CD14-positive monocyte (primary cell): ENCODE measurements around the gene PAM16. TPM values are rescaled to one million over a fixed set of nuclear protein-coding genes. Genes with fewer than 3 reads are reported as not detected.

ENCODE experiments used
- DNase-seq, 3 donors: peaks; one replicate each; pipeline ENCODE4 v3.0.0-alpha.2; 2011 to 2022
- H2AFZ ChIP-seq: 2 replicates; pipeline ENCODE4 v1.6.0; 2012; ENCODE audit warnings: mild to moderate bottlenecking, low read depth, low read length, inconsistent platforms; ENCODE audit not compliant: insufficient read depth, poor library complexity, severe bottlenecking
- H3K27ac ChIP-seq, 2 donors: 1 replicate in 1 of 2; 2 replicates in 1 of 2; pipeline ENCODE4 v1.5.1; 2012 to 2013; ENCODE audit warnings: low read length in 2 of 2, control low read depth in 1 of 2, inconsistent platforms in 1 of 2, low read depth in 1 of 2, mild to moderate bottlenecking in 1 of 2
- H3K27me3 ChIP-seq, 2 donors: one replicate each; pipeline versions ENCODE4 v1.6.0 to v1.6.1; 2011 to 2013; ENCODE audit warnings: low read length in 2 of 2; ENCODE audit not compliant: control insufficient read depth in 2 of 2, insufficient read depth in 2 of 2
- H3K36me3 ChIP-seq, 2 donors: replicated peaks in 1 of 2; 1 replicate in 1 of 2; 2 replicates in 1 of 2; pipeline versions ENCODE4 v1.5.1 to v1.6.1; 2012 to 2013; ENCODE audit warnings: low read length in 2 of 2, control low read depth in 1 of 2, inconsistent platforms in 1 of 2, mild to moderate bottlenecking in 1 of 2; ENCODE audit not compliant: insufficient read depth in 2 of 2, control insufficient read depth in 1 of 2
- H3K4me1 ChIP-seq, 2 donors: 1 replicate in 1 of 2; 2 replicates in 1 of 2; pipeline versions ENCODE4 v1.5.1 to v1.6.1; 2012 to 2013; ENCODE audit warnings: low read length in 2 of 2, control low read depth in 1 of 2, inconsistent platforms in 1 of 2, mild to moderate bottlenecking in 1 of 2, moderate library complexity in 1 of 2; ENCODE audit not compliant: insufficient read depth in 2 of 2, control insufficient read depth in 1 of 2
- H3K4me2 ChIP-seq: replicated peaks from 2 replicates; pipeline ENCODE3; 2012; ENCODE audit warnings: low read length, moderate library complexity, mild to moderate bottlenecking; ENCODE audit not compliant: poor library complexity, severe bottlenecking; ENCODE audit errors: extremely low read depth
- H3K4me3 ChIP-seq, 3 experiments: fragments of 200-600 bp in 1 of 3; sonication (generic) in 1 of 3; replicated peaks in 1 of 3; 1 replicate in 2 of 3; 2 replicates in 1 of 3; pipeline ENCODE4 v1.5.1; 2011 to 2013; ENCODE audit warnings: low read length in 3 of 3, mild to moderate bottlenecking in 3 of 3, control low read depth in 2 of 3, low read depth in 2 of 3, inconsistent platforms in 1 of 3, moderate library complexity in 1 of 3
- H3K79me2 ChIP-seq: 2 replicates; pipeline ENCODE4 v1.6.0; 2012; ENCODE audit warnings: mild to moderate bottlenecking, control low read depth, inconsistent platforms, low read length, moderate library complexity; ENCODE audit not compliant: insufficient read depth
- H3K9ac ChIP-seq: 2 replicates; pipeline ENCODE4 v1.6.0; 2017; ENCODE audit warnings: low read length, mild to moderate bottlenecking; ENCODE audit not compliant: insufficient read depth, poor library complexity, severe bottlenecking
- H3K9me3 ChIP-seq, 2 donors: replicated peaks in 1 of 2; 1 replicate in 1 of 2; 2 replicates in 1 of 2; pipeline versions ENCODE4 v1.5.1 to v1.6.1; 2012 to 2013; ENCODE audit warnings: low read length in 2 of 2, control low read depth in 1 of 2; ENCODE audit not compliant: control insufficient read depth in 1 of 2, insufficient read depth in 1 of 2
- H4K20me1 ChIP-seq: 2 replicates; pipeline ENCODE4 v1.6.0; 2012; ENCODE audit warnings: mild to moderate bottlenecking, low read length, control low read depth, moderate library complexity; ENCODE audit not compliant: insufficient read depth
- H3K27ac Mint-ChIP-seq, 7 donors: one replicate each; pipeline ENCODE4 v1.8.0; 2020; ENCODE audit warnings: mild to moderate bottlenecking in 7 of 7, mixed read lengths in 7 of 7, moderate library complexity in 6 of 7, inconsistent platforms in 2 of 7
- H3K27me3 Mint-ChIP-seq, 3 donors: one replicate each; pipeline ENCODE4 v1.8.0; 2021 to 2022; ENCODE audit warnings: low read depth in 3 of 3, mild to moderate bottlenecking in 3 of 3, mixed read lengths in 3 of 3, moderate library complexity in 3 of 3, inconsistent platforms in 1 of 3
- H3K36me3 Mint-ChIP-seq, 2 donors: one replicate each; pipeline ENCODE4 v1.8.0; 2020; ENCODE audit warnings: mixed read lengths in 2 of 2, inconsistent platforms in 1 of 2, mild to moderate bottlenecking in 1 of 2
- H3K4me1 Mint-ChIP-seq: one replicate; pipeline ENCODE4 v1.8.0; 2020; ENCODE audit warnings: mild to moderate bottlenecking, mixed read lengths
- H3K4me3 Mint-ChIP-seq, 2 donors: one replicate each; pipeline ENCODE4 v1.8.0; 2020; ENCODE audit warnings: mild to moderate bottlenecking in 2 of 2, mixed read lengths in 2 of 2, moderate library complexity in 1 of 2
- H3K9me3 Mint-ChIP-seq, 7 donors: one replicate each; pipeline ENCODE4 v1.8.0; 2020 to 2022; ENCODE audit warnings: mixed read lengths in 7 of 7, mild to moderate bottlenecking in 6 of 7, moderate library complexity in 6 of 7, inconsistent platforms in 2 of 7
- CTCF ChIP-seq: fragments of 200-600 bp; IDR thresholded peaks from one replicate; pipeline ENCODE4 v1.8.0; 2022; ENCODE audit warnings: antibody characterized with exemption, mild to moderate bottlenecking
- WGBS: methylation state at CpG from one replicate; pipeline ENCODE4 v1.1.5; 2013; ENCODE audit warnings: missing lambda C conversion rate; ENCODE audit not compliant: insufficient coverage; 5-methylcytosine and 5-hydroxymethylcytosine counted together
- intact Hi-C, 2 donors: fragments of 100-400 bp; cut with micrococcal nuclease; formaldehyde crosslinking; loops; one replicate each; pipeline versions ENCODE4 v1.15.0 to v1.15.1; 2023
- polyA plus RNA-seq, 3 donors: library from polyadenylated mRNA; depleted of rRNA in 1 of 3; unstranded in 2 of 3; stranded (reverse) in 1 of 3; fragments of 300-500 nt in 2 of 3; fragments of >200 nt in 1 of 3; fragmentation: Illumina TruSeq in 2 of 3; gene quantifications; 1 replicate in 2 of 3; 2 replicates in 1 of 3; pipeline ENCODE4 v1.2.3, GENCODE V29; 2012 to 2021

The PAM16 gene
- polyA plus RNA-seq, 3 donors = 34.3 to 37.6 (median 34.7) TPM

GRCh38 chr16:4358236-4358635 lies 7.1 kb upstream of the PAM16 start:
- over 99% methylated on average over 18 of the region's 19 CpGs for WGBS

GRCh38 chr16:4356820-4357219 lies 5.7 kb upstream of the PAM16 start:
- 96% methylated on average over 5 of the region's 7 CpGs for WGBS
- peaks cover 3% of the 10 kb centered on the region for H3K4me1 Mint-ChIP-seq
- no peak for DNase-seq
- H3K27ac ChIP-seq = no peak overlapping the region
- H3K9ac ChIP-seq = no peak overlapping the region
- no peak overlapping the region for H3K27ac Mint-ChIP-seq
- no peak overlapping the region for H2AFZ ChIP-seq
- no peaks in the 10 kb centered on the region for H3K27me3 ChIP-seq
- peaks cover 67% of the 10 kb centered on the region for H4K20me1 ChIP-seq
- no peaks in the 10 kb centered on the region for H3K79me2 ChIP-seq
- H3K4me2 ChIP-seq = no peak overlapping the region
- no peak overlapping the region for H3K4me3 ChIP-seq
- H3K36me3 ChIP-seq = peaks cover 68 to 77% of the 10 kb centered on the region in 2 donors
- no peaks in the 10 kb centered on the region for H3K9me3 Mint-ChIP-seq
- peaks cover 1 to 3% (median 1%) of the 10 kb centered on the region in 3 donors for H3K27me3 Mint-ChIP-seq
- no peak overlapping the region for H3K4me3 Mint-ChIP-seq
- intact Hi-C loops = no loop called here
- H3K4me1 ChIP-seq = no peaks in the 10 kb centered on the region
- H3K9me3 ChIP-seq = no peaks in the 10 kb centered on the region
- no peak for TF ChIP-seq CTCF
- H3K36me3 Mint-ChIP-seq = peaks cover 53 to 83% of the 10 kb centered on the region in 2 donors

More at GRCh38 chr16:4358236-4358635, 7.1 kb upstream of the PAM16 start:
- no peak overlapping the region for H3K27ac Mint-ChIP-seq
- H3K79me2 ChIP-seq = no peaks in the 10 kb centered on the region
- peaks cover 1 to 3% (median 1%) of the 10 kb centered on the region in 3 donors for H3K27me3 Mint-ChIP-seq
- H3K4me1 Mint-ChIP-seq = peaks cover 2% of the 10 kb centered on the region
- H3K27ac ChIP-seq = no peak overlapping the region
- no peaks in the 10 kb centered on the region for H3K9me3 ChIP-seq
- intact Hi-C loops = no loop called here
- peaks cover 82 to 91% of the 10 kb centered on the region in 2 donors for H3K36me3 ChIP-seq
- no peak for DNase-seq
- H3K36me3 Mint-ChIP-seq = peaks cover 66 to 97% of the 10 kb centered on the region in 2 donors
- H3K27me3 ChIP-seq = no peaks in the 10 kb centered on the region
- H3K4me3 Mint-ChIP-seq = no peak overlapping the region
- H4K20me1 ChIP-seq = peaks cover 75% of the 10 kb centered on the region
- no peak overlapping the region for H3K4me3 ChIP-seq
- no peak overlapping the region for H2AFZ ChIP-seq
- no peaks in the 10 kb centered on the region for H3K4me1 ChIP-seq
- no peaks in the 10 kb centered on the region for H3K9me3 Mint-ChIP-seq
- H3K4me2 ChIP-seq = no peak overlapping the region
- H3K9ac ChIP-seq = no peak overlapping the region
- no peak for TF ChIP-seq CTCF
